HL-60/S4 (cell line): Measurements from ENCODE around the gene RBM38.

Source experiments
- in situ Hi-C: fragments of 300-500 bp; cut with MboI; formaldehyde crosslinking; loops from 2 replicates; pipeline ENCODE4 v1.14.3; 2022; ENCODE audit warnings: low sequenced_read_pairs

Gene RBM38

DNA sequence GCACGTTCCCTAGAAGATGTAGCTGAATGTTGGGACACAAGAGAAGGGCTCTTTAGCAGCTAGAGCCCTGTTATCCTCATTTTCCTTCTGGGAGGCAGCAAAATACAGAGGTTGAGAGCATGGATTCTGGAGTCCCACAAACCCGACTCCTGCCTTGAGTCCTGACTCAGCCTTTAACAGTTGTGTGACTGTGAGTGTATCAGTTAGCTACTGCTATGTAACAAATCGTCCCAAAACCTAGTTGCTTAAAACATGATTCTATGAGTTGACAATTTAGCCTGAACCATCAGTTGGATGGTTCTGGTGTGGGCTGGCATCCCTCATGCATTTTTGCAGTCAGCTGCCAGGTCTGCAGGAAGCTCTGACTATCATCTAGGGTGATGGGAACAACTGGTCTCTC is 54.6 kb downstream of the RBM38 start:
- in situ Hi-C loops = no loop called here

DNA sequence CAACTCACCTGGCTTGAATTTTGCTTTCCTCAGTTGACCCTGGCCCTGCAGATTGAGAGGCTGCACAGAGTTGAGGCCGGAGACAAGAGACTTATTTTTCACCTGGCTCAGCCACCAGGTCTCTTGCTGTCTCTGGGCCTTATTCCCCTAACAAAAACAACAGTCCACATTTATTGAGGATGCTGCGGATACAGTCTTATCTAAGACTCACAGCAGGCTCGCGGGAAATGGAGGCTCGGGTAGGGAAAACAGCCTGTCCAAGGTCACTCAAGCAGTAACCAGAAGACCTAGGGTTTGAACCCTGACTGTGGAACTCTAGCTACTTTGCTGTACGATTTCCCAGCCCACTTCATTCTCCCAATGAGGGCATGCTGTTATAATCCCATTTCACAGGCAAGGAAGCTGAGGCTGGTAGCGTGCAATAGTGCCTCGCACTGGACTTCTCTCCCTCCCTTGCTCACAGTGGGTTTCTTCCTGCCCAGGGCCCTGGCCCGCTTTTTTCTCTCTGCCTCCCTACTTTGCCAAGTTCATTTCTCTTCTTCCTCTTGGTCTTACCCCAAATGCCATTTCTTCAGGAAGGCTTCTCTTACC is 57.7 kb downstream of the RBM38 start:
- in situ Hi-C loops = no loop called here

DNA sequence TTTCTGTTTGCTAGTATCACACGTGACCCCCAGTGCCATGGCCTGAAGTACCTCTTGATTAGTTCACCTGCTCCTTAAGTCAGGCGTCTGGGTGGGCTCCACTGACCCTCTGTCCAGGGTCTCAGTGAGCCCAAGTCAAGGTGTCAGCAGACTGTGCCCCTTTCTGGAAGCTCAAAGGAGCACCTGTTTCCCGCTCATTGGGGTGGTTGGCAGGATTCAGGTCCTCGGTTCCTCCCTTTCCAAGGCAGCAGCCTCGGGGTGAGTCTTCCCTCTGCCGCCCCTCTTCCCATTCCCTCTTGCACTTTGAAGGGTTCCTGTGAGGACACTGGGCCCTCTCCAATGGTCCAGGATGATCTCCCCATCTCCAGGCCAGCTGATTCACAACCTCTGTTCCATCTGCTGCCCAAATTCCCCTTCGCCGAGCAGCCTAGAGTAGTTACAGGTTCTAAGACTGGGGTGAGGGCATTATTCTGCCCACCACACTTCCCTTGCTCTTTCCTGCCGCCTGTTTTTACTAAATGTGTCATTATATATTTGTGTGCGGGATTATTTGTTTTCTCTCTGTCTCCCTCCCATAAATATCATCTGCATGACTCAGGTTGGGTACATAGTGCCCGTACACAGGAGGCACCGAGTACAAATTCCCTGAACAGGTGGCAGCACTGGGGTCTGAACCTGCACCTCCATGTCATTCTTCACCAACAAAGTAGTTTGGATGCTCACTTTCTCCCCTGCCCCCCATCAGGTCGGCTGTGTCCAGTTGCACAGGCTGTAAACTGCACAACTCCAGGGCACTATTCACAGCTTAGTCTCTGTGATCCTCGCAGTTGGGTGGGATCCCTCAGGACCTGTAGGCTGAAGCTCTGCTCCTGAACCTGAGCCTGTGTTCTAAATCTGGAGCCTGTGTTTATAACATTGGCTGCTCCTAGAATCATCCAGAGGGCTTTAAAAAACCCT is 58.5 kb downstream of the RBM38 start:
- in situ Hi-C loops = no loop called here

DNA sequence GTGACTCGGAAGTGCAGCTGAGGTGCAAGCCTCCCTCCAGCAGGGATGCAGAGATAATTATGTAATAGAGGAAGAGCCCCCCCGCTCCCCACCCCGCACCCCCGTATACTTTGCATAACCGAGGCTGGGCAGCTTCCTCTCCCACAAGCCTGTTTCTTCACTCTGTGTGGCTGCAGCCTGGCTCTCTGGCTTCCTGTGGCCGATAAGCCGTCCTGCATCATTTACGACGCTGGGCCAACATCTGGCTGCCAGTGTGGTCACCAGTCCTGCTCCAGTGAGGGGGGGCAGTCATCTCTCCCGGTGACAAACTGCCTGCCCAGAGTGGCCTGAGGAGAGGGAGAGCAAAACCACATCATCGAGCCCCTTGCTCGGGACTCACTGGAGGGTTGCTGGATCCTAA is 59.2 kb downstream of the RBM38 start:
- in situ Hi-C loops = no loop called here

DNA sequence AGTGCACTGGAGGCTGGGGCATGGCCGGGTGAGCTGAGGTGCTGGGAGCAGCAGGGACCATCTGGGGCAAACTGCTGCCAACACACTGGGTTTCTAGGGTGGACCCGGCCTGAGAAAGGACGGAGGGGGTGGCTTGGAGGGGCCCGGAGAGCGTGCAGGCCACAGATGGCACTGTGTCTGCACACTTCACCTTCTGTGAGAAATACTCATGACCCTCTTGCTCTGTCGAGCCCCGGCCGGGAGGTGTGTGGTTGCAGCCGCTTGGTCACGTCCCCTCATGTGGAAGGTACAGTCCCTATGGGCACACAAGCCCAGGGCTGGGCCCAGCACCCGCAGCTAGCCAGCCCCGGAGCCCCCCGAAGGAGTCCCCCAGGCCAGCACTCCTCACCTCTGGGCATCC is 59.7 kb downstream of the RBM38 start:
- in situ Hi-C loops = no loop called here

DNA sequence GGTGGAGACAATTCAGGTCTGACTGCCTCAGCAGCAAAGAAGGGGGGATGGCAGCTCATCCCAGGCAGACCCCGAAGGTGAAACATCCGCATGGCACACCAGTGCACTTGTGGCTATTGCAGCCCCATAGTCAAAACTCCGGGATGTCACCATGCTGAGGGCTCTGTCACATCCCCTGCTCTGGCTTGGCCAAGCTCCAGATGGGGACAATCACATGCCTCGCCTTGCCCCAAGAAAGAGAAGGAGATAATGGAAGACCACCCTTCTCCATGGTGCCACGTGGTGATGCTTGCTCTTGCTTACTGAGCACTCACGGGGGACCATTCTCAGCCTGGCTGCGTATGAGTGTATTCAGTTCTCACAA is 60.2 kb downstream of the RBM38 start:
- in situ Hi-C loops = no loop called here

DNA sequence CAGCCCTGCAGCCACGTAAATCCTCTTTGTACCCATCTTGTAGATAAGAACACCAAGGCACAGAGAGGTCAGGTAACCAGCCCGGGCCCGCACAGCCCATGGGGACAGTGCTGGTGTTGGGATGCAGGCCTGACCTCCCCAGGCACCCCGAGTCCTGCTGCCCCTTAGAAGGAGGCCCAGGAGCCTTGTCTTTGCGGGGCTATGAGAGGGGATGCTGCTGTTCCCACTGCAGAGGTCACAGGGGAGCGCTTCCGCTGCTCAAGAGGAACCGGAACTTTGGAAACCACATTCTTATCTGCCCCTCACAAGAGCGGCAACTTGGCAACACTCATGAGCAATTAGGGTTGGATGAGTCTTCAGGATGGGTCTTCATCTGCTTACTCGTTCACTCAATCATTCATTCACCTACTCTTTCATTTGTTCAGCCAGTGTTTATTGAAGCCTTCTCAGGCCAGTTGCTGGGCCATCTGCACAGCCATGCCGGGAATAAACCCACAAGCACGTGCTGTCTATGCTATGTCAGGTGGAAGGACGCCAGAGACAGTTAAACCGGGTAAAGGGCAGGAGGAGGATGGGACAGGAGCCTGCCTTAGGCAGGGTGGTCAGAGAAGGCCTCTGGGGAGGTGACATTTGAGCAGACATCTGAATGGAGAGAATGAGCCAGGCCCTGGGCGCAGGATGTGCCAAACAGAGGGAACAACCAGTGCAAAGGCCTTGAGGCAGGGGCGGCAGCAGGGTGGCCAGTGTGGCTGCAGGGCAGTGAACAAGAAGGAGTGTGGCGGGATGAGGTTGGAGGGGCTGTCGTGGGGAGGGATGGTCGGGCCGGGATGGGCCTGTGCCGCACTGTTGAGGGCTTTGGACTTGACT is 60.8 kb downstream of the RBM38 start:
- in situ Hi-C loops = no loop called here

DNA sequence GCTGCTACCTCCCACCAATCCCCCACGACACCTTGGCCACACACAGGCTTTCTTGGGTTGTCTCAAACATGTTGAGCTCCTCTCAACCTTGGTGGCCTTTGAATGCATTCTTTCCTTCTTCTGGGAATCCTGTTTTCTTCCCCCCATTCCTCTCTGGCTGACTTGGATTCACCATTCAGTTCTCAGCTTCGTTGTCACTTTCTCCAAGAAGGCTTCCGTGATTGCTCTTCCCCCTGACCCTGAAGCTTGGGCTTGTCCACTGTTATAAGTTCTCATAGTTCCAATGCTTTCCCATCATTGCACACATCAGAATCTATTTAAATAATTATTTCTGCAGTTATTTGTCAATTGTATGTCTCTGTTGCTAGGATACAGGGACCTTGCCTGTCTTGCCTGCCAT is 64.2 kb downstream of the RBM38 start:
- in situ Hi-C loops = no loop called here

DNA sequence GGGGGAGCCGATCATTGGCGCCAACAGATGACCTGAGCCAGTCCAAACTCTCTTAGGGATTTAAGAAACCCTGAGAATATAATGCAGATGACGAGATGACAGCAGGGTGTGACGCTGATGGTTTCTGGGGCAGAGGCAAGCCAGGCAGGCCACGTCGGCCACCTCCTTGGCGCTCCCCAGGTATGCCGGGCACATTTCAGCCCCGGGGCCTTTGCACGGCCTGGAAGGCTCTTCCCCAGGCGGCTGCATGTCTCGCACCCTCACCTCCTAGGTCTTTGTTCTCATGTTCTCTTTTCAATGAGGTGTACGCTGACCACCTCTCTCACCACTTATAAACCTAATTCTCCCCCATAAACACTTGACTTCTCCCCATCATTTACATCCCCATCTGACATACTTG is 64.9 kb downstream of the RBM38 start:
- in situ Hi-C loops = no loop called here

DNA sequence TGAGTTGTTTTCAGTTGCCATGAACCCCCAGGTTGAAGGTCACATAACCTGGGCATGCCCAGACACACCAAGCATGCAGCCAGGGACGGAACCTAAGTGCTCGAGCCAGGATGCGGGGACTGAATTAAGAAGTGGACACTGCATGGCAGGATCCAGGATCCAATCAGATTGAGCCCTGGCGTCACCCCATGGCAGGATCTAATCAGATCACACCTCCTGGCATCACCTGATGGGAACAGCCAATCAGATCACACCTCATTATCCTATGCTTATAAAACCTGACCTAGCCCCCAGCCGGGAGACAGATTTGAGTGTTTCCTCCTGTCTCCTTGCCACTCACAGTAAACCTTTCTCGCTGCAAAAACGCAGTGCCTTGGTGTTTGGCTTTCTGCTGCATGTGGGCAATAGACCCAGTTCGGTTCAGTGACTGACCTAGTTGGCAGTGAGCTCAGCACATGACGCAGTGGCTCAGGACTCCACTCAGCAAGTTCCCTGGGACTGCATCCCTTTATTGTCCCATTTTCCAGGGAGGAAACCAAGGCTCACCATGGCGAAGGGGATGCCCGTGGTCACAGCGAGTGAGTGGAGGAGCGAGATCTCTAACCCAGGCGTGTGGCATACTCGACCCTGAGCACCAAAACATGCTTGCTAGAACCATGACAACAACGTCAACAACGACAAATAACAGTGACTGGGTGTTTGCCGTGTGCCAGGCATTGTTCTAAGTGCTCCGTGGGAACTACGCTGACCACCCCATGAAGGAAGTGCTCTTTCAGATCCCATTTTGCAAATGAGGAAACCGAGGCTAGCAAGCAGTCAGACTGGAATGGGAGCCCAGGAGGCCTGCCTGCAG is 66.3 kb downstream of the RBM38 start:
- in situ Hi-C loops = no loop called here

DNA sequence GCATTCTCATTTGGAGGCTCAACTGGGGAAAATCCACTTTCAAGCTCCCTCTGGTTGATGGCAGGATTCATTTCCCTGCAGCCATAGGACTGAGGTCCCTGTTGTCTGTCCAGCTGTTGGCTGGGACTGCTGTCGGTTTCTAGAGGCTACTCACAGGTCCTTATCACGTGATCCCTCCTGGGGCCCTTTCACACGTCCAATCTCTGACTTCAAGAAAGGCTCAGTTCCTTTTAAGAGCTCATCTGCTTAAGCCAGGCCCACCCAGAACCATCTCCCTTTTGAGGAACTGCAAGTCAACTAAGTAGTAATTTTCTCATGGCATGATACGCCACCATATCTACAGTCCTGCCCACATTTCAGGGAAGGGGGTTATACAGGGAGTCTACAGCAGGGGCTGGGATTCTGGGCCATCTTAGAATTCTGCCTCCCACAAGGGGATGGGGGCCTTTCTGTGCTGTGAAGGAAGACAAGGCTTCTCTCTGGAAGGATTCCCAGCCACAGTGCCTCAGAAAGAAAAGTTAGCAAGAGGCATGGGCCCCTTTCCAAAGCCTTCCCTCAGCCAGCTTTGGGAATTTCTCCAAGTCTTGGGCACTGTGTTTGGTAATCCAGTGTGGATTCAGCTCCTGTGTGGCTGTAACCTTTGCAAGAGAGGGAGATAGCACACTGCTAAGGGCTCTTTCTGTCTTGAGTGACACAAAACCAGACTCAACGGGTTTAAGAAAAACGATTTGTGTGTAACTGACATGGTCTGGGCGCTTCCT is 67.4 kb downstream of the RBM38 start:
- in situ Hi-C loops = no loop called here
